Activated T-cell treated with anti-CD3 and anti-CD28 coated beads, Interleukin-2, amount 50 U/mL, for 48 hours (primary cell): ENCODE measurements around the gene PHKA2.
A peak's percentile ranks its signal among the peaks of the same experiment; 100 is the strongest.
"Not testable (repeated sequence)": the region's sequence is repeated elsewhere in the genome, so short reads cannot be mapped to it uniquely, and the experiment has no call there.

Experiments used
- DNase-seq, 2 experiments: peaks; one replicate each; pipeline ENCODE4 v3.0.0-alpha.2; 2020

PHKA2 gene, protein sequence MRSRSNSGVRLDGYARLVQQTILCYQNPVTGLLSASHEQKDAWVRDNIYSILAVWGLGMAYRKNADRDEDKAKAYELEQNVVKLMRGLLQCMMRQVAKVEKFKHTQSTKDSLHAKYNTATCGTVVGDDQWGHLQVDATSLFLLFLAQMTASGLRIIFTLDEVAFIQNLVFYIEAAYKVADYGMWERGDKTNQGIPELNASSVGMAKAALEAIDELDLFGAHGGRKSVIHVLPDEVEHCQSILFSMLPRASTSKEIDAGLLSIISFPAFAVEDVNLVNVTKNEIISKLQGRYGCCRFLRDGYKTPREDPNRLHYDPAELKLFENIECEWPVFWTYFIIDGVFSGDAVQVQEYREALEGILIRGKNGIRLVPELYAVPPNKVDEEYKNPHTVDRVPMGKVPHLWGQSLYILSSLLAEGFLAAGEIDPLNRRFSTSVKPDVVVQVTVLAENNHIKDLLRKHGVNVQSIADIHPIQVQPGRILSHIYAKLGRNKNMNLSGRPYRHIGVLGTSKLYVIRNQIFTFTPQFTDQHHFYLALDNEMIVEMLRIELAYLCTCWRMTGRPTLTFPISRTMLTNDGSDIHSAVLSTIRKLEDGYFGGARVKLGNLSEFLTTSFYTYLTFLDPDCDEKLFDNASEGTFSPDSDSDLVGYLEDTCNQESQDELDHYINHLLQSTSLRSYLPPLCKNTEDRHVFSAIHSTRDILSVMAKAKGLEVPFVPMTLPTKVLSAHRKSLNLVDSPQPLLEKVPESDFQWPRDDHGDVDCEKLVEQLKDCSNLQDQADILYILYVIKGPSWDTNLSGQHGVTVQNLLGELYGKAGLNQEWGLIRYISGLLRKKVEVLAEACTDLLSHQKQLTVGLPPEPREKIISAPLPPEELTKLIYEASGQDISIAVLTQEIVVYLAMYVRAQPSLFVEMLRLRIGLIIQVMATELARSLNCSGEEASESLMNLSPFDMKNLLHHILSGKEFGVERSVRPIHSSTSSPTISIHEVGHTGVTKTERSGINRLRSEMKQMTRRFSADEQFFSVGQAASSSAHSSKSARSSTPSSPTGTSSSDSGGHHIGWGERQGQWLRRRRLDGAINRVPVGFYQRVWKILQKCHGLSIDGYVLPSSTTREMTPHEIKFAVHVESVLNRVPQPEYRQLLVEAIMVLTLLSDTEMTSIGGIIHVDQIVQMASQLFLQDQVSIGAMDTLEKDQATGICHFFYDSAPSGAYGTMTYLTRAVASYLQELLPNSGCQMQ

DNA sequence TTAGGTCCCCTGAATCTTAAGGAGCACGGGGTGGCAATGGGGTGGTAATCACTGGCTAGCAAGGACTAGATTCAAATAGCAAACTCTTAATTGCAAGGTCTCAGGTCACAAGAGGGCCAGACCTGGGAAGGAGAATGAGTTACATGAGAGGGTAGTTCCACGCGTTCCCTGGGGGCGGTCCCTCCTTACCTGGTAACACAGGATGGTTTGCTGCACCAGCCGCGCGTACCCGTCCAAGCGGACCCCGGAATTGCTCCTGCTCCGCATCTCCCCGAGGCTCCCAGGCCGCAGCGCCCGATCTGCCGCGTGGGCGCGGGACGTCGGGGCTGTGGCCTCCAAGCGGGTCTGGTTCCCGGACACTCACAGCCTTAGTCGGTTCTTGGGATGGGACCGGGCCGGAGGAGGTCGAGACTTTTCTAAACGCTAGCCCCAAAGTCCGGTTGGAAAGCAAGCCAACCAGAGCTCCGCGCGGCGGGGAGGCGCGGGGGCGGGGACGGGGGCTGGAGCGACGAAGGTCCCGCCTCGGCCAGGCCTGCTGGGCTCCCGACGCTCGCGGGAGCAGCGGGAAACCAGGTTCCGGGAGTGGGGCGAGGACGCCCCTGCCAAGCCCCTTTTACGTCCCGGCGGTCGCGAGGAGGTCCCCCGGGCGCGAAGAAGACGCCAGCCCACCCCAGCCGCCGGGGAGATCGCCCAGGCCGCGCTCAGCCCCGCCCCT lies at the start of gene PHKA2:
Gene PHKA2 (minus strand): TSS at position 449 of the 715 bp plus-strand sequence. CDS start 182 bp downstream, at position 267.
- DNase-seq = peak; percentile 62 to 74

DNA sequence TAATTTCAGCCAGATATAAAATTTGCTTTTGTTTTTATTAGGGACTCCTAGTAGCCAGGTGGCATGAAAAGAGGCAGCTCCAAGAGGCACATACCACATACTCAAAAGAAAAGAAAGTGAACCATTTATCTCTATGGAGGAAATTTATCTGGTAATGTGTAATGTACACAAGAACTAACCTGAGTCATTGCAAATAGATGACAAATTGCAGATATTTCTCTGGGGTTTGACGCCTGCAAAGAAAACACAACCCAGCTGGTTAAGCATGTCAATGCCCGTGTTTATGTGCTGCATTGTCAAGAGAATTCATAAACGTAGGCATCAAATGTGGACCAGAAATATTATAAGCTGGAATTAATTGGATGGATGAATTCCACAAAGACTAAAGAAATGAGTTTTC lies 46.9 kb upstream of the PHKA2 start:
- DNase-seq = no peak

DNA sequence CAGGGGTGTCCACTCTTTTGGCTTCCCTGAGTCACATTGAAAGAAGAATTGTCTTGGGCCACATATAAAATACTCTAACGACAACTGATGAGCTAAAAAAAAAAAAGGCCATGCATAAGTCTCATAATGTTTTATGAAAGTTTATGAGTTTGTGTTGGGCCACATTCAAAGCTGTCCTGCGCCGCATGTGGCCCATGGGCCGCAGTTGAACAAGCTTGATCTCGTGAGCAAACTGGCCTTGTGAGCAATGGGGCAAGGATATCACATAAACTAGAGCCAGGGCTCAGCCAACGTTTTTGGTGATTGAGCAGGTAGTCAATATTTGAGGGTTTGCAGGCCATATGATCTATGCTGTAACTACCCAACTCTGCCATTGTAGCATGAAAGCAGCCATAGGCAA lies 44.6 kb upstream of the PHKA2 start:
- no peak for DNase-seq

DNA sequence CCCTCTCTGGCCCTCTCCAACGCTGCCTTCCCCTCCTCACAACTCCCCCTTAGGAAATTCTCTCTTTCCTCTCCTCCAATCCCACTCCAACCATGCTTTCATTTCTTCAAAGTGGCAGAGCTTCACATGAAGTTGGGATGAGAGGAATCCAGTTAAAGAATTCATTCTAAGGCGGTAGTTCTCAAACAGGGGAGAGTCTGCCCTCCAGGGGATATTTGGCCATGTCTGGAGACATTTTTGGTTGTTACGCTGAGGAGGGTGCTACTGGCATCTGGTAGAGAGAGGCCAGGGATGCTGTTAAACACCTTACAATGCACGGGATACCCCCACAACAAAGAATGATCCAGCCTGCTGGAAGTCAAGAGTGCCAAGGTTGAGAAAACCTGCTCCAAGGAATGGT lies 40.5 kb upstream of the PHKA2 start:
- no peak for DNase-seq

GRCh38 chrX:19019996-19020395 lies 36.1 kb upstream of the PHKA2 start:
- DNase-seq = no peak

- DNase-seq = no peak
Observed at GRCh38 chrX:19017271-19017670, 33.4 kb upstream of the PHKA2 start.

GRCh38 chrX:19016614-19017013 lies 32.7 kb upstream of the PHKA2 start:
- not testable (repeated sequence) for DNase-seq

DNA sequence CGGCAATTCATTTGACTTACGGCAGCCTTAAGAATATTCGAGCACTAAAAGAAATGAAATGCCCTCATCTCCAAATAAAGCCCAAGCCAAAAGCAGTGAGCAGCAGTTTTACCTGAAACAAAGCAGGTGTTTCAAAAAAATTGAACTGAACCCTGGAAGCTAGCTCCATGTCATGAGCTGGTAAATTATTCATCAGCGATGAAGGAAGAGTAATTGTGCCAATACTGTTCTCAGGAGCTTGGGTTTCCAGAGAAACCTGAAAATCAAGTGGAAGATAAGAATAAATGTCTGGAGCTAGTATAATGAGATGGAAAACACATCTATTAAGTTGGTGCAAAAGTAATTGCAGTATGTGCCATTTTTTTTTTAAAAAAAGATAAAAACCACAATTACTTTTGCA lies 24.0 kb upstream of the PHKA2 start:
- DNase-seq = no peak

DNA sequence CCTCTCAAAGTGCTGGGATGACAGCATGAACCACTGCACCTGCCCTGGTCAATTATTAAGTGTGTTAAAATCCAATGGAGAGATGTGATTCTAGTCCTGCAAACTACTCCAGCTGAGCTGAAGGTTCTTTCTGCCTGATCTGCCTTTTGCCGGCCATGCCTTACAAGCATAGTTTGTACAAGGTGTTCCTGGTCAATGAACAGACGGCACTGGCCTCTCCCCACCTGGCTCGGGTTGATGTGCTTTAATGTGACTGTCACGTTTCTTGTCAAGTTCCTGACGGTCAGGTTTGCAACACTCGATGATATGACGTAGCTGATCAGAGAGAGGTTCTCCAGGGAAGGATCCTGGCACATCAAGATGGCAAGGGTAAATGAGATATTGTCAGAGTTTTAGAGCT lies 23.1 kb upstream of the PHKA2 start:
- no peak for DNase-seq

GRCh38 chrX:19005909-19006308 lies 22.0 kb upstream of the PHKA2 start:
- no peak for DNase-seq

- DNase-seq = no peak
Observed at GRCh38 chrX:19003756-19004155, 19.8 kb upstream of the PHKA2 start.

DNA sequence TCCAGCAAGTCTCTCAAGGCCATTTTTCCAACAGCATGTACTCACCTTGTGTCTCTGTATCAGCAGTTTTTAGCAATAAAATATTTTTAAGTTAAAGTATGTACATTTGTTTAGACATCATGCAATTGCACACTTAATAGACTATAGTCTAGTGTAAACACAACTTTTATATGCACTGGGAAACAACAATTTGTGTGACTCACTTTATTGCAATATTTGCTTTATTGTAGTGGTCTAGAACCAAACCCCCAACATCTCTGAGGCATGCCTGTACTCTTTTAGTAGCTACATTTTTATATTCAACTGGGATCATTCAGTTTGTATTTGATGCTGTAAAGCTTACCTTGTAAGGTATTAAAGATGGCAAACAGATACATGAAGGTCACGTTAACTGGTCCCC lies 14.7 kb upstream of the PHKA2 start:
- no peak for DNase-seq

GRCh38 chrX:18997916-18998315 lies 14.0 kb upstream of the PHKA2 start:
- no peak for DNase-seq

GRCh38 chrX:18996536-18996935 lies 12.6 kb upstream of the PHKA2 start:
- no peak for DNase-seq

GRCh38 chrX:18995221-18995620 lies 11.3 kb upstream of the PHKA2 start:
- DNase-seq = no peak

DNA sequence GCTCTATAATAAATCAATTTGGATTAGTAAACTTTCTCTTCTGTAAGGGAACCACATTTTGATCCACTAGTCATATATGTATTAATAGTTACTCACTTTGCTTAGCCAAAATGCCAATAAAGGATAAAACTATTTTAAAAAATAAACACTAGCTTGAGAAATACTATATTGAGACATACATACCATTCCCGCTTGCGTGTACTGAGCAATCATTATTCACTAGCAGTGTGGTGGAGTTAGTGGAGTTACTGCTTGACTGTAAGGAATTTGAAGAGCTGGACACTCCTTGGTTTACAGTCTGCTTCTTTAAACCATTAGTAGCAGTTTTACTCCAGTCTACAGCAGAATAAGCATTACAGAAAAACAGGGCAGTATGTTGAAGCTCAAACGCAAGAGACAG lies 10.8 kb upstream of the PHKA2 start:
- no peak for DNase-seq

DNA sequence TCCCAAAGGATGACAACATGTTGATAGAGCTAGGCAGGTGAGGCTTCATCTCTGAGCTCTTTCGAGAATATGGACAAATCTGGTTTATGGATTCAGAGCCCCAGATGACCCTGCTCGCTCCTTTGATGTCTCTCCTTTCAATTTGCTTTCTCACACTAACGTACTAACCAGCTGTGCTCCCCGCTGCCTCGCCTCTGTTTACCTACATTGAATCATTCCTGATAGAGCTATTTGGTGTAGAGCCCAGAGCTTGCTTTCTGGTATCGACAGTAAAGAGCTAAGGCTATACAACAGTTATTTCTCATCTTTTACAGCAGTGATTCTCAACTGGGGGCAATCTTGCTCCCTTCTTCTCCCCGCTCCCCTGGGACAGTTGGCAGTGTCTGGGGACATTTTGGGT lies 8.9 kb upstream of the PHKA2 start:
- DNase-seq = no peak

DNA sequence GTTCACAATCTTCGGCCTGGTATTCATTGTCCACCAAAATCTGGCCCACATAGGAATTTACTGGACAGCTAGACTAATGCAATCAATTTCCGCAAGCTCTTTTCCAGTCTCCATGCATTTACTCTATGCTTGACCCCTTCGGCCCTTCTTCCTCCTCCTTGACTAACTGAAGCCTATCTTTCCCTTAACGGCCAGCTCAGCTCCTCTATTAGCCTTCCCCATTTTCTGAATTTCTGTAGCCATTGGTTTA lies 1.2 kb upstream of the PHKA2 start:
- DNase-seq = no peak

DNA sequence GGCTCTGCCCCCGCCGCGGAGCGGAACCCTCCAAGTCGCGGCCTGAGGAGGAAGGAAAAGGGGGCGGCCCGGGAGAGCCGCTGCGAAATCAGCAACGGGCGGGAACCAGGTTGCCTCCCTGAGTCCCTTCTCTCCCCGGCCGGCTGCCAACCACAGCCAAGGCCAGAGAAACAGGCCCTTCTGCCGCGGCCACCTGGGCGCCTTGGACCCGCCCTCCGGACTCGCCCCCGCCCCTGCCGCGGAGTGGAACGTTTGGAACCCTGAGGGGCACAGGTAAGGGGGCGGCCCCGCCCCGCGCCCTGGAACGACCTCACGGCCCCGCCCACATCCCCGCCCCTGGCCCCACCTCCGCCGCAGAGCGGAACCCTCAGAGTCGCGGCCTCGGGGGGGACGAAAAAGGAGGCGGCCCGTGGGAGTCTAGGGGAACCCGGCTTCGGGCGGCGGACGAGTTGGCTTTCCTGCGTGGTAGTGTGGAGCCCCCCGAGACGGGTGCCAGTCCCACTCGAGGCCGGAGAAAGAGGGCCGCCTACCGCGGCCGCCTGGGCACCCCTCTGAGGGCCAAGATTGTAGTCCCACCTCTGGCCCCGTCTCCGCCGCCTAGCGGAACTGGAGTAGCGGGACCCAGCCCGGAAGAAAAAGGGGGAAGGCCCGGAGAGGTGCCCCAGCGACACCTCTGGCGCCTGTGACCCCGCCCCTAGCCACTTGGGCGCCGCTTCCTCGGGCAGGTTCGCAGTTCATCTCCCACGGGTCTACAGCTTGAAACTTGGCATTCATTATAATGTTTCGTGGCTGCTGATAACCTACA lies 669 bp upstream of the PHKA2 start:
- DNase-seq = peak; percentile 89

DNA sequence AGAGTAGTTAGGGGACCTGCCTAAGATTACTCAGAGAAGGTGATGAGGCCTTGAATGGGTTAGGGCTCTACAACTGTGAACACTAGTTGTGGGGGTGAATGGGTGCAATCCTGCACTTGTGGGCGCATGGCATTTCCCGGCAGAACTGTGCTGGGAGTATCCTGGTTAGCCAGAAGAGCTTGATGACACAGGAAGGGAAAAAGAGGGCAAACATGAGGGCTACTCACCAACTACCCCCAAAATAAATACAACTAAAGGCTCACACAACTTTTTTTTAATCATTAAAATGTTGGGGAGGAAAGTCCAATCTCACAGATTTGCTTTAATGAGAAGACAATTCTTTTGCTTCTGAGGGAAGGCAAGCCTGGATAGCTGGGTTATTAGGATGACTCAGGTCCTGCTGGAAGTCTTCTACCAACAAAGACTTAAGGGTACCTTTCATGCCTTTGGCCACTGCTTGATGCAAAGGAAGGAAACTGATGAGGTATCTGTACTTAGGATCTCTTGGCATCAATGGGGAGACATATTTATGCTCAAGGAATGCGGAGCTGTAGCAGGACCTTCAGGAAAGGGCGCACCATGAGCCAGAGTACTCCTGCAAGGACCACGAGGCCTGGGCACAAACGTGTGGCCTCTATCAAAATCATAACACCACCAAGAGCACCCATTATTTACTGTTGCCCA lies 2.6 kb downstream of the PHKA2 start:
- DNase-seq = no peak

DNA sequence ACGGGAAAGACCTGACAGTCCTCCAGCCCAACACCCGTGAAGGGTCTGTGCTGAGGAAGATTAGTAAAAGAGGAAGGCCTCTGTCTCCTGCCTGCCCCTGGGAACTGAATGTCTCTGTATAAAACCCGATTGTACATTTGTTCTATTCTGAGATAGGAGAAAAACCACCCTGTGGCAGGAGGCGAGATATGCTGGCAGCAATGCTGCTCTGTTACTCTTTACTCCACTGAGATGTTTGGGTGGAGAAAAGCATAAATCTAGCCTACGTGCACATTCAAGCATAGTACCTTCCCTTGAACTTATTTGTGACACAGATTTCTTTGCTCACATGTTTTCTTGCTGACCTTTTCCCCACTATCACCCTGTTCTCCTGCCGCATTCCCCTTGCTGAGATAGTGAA lies 3.7 kb downstream of the PHKA2 start:
- DNase-seq = not testable (repeated sequence)
